ENCODE measurements around the gene ARMC7. TPM values are rescaled to one million over a fixed set of nuclear protein-coding genes. Genes with fewer than 3 reads are reported as not detected.

Gene ARMC7
- total RNA-seq, 1 experiment from 2014 or later = 22.8 TPM

- WGBS (ENCODE audit: extremely low coverage, insufficient read length, low lambda C conversion rate) = no CpG with 5 or more reads among the region's 13 CpGs
- Mint-ChIP-seq H3K36me3 (ENCODE audit: insufficient read depth in 1 of 3, low read depth in 3 of 3) (no peaks in the 10 kb centered on the region), H3K4me1 (peaks cover 43% of the 10 kb centered on the region in 2 experiments), H3K27me3 (ENCODE audit: low read depth) (no peaks in the 10 kb centered on the region; the same call in 1 of the 2 replicates), H3K9me3 (no peaks in the 10 kb centered on the region), H3K4me3 (no peak overlapping the region), H3K27ac (peak overlapping the region in 1 of 3 experiments; percentile 22; a peak in 3 of 7 replicates)
- H3T11ph ChIP-seq (ENCODE audit: low read length) = no peak overlapping the region
- no peak overlapping the region for H3K18ac ChIP-seq (ENCODE audit: insufficient read length, low read depth, low read length)
- H3K27ac ChIP-seq (ENCODE audit: insufficient read length, low read depth, low read length) = no peak overlapping the region
- no peaks in the 10 kb centered on the region for H3K9me3 ChIP-seq (ENCODE audit: control insufficient read depth, low read depth, low read length)
- no peaks in the 10 kb centered on the region for H4K20me1 ChIP-seq (ENCODE audit: control insufficient read depth, insufficient read depth, insufficient read length)
- no peaks in the 10 kb centered on the region for H3K23me2 ChIP-seq (ENCODE audit: insufficient read length, low read depth, low read length, poor library complexity, severe bottlenecking)
- no peak overlapping the region for H2BK20ac ChIP-seq (ENCODE audit: low read depth, low read length, poor library complexity, severe bottlenecking)
- H2BK120ac ChIP-seq (ENCODE audit: low read depth, low read length, poor library complexity, severe bottlenecking) = no peak overlapping the region
- no peak overlapping the region for H3K9ac ChIP-seq (ENCODE audit: extremely low read depth, insufficient read length, low read length)
- no peak overlapping the region for H3K23ac ChIP-seq (ENCODE audit: insufficient read length, low read depth, low read length)
- H3K14ac ChIP-seq (ENCODE audit: insufficient read depth, low read length) = no peak overlapping the region
- H3K4me1 ChIP-seq (ENCODE audit: insufficient read depth, low read length) = peaks cover 9% of the 10 kb centered on the region; the same call in 1 of the 2 replicates
- no peaks in the 10 kb centered on the region for H3K79me2 ChIP-seq (ENCODE audit: insufficient read depth, low read length)
- no peak for DNase-seq
- no peaks in the 10 kb centered on the region for H3K79me1 ChIP-seq (ENCODE audit: insufficient read depth, low read depth, low read length, poor library complexity, severe bottlenecking)
- no peak overlapping the region for H4K91ac ChIP-seq (ENCODE audit: insufficient read length, low read depth, low read length)
- no peak overlapping the region for H3K4ac ChIP-seq (ENCODE audit: low read depth, low read length)
- no peaks in the 10 kb centered on the region for H3K27me3 ChIP-seq (ENCODE audit: insufficient read depth, low read length)
- H3K56ac ChIP-seq (ENCODE audit: insufficient read length, low read depth, low read length) = no peak overlapping the region
- H2AK5ac ChIP-seq (ENCODE audit: insufficient read length, low read length) = no peak overlapping the region
- no peak overlapping the region for H2BK12ac ChIP-seq (ENCODE audit: insufficient read length, low read depth, low read length)
- no peak overlapping the region for H3K4me2 ChIP-seq (ENCODE audit: insufficient read depth, insufficient read length, low read length)
- H2BK15ac ChIP-seq (ENCODE audit: low read depth, low read length) = no peak overlapping the region
- no peak overlapping the region for H4K8ac ChIP-seq (replicated peaks; ENCODE audit: insufficient read length, low read depth, low read length)
- no peak for TF ChIP-seq CTCF (conservative IDR thresholded peaks at IDR 0.05)
- no peak overlapping the region for H2BK5ac ChIP-seq (ENCODE audit: insufficient read length, low read length)
- H4K5ac ChIP-seq (ENCODE audit: insufficient read length, low read depth, low read length) = no peak overlapping the region
- no peak overlapping the region for H2AFZ ChIP-seq (ENCODE audit: low read length)
Measured at GRCh38 chr17:75081611-75082540, 27.9 kb upstream of the ARMC7 start.
